HepG2 (cell line): Measurements from ENCODE around the gene ABCC3. TPM values are rescaled to one million over a fixed set of nuclear protein-coding genes. Genes with fewer than 3 reads are reported as not detected.

ENCODE experiments used
- CENPX ChIP-seq: sonication (generic); formaldehyde crosslinking; IDR thresholded peaks from 2 replicates; pipeline ENCODE4 v1.9.0; 2021; ENCODE audit warnings: mild to moderate bottlenecking, missing genetic modification reagents, moderate library complexity
- CHCHD3 ChIP-seq: sonication (generic); formaldehyde crosslinking; IDR thresholded peaks from 2 replicates; pipeline ENCODE4 v1.8.0; 2022; ENCODE audit warnings: mild to moderate bottlenecking, missing genetic modification reagents, moderate library complexity
- CSRNP1 ChIP-seq: sonication (generic); formaldehyde crosslinking; IDR thresholded peaks from 2 replicates; pipeline ENCODE4 v1.8.1; 2023; ENCODE audit warnings: mild to moderate bottlenecking, missing genetic modification reagents
- HNRNPLL ChIP-seq: fragments of 200-400 bp; formaldehyde crosslinking; IDR thresholded peaks from 2 replicates; pipeline ENCODE4 v1.6.1; 2017; ENCODE audit warnings: mild to moderate bottlenecking, low read depth, low read length; ENCODE audit not compliant: poor library complexity, severe bottlenecking
- IKZF1 ChIP-seq: fragments of 450-650 bp; IDR thresholded peaks from 2 replicates; pipeline ENCODE4 v1.7.1; 2016
- KDM6A ChIP-seq: IDR thresholded peaks from 2 replicates; pipeline ENCODE4 v1.6.1; 2016; ENCODE audit warnings: low read depth
- KLF15 ChIP-seq: sonication (generic); formaldehyde crosslinking; IDR thresholded peaks from 2 replicates; pipeline ENCODE4 v1.8.1; 2023; ENCODE audit warnings: borderline replicate concordance, mild to moderate bottlenecking, inconsistent platforms, missing genetic modification reagents, mixed read lengths
- LRRFIP1 ChIP-seq: sonication (generic); formaldehyde crosslinking; conservative IDR thresholded peaks from 2 replicates; pipeline ENCODE4 v1.4.0; 2020; ENCODE audit warnings: missing genetic modification reagents
- MAF1 ChIP-seq: sonication (generic); formaldehyde crosslinking; IDR thresholded peaks from 2 replicates; pipeline ENCODE4 v1.5.0; 2020; ENCODE audit warnings: missing genetic modification reagents, borderline replicate concordance
- NCOA2 ChIP-seq: sonication (generic); formaldehyde crosslinking; IDR thresholded peaks from 2 replicates; pipeline ENCODE4 v1.8.0; 2022; ENCODE audit warnings: inconsistent platforms
- REST ChIP-seq, 2 experiments: IDR thresholded peaks; 2 replicates each; pipeline ENCODE4 v1.6.1; 2011 to 2012; ENCODE audit warnings: low read length in 2 of 2, borderline replicate concordance in 1 of 2, low read depth in 1 of 2, mild to moderate bottlenecking in 1 of 2, moderate library complexity in 1 of 2
- YEATS2 ChIP-seq: sonication (generic); formaldehyde crosslinking; IDR thresholded peaks from 2 replicates; pipeline ENCODE4 v1.4.0; 2020; ENCODE audit warnings: missing genetic modification reagents, borderline replicate concordance
- ZBTB4 ChIP-seq: sonication (generic); formaldehyde crosslinking; IDR thresholded peaks from 2 replicates; pipeline ENCODE4 v1.4.0; 2020; ENCODE audit warnings: missing genetic modification reagents, mild to moderate bottlenecking, borderline replicate concordance
- ZNF180 ChIP-seq: sonication (generic); formaldehyde crosslinking; IDR thresholded peaks from 2 replicates; pipeline ENCODE4 v1.4.0; 2020; ENCODE audit warnings: low read depth, missing genetic modification reagents, borderline replicate concordance
- ZNF253 ChIP-seq: sonication (generic); formaldehyde crosslinking; IDR thresholded peaks from 2 replicates; pipeline ENCODE4 v1.8.0; 2022; ENCODE audit warnings: mild to moderate bottlenecking, missing genetic modification reagents, borderline replicate concordance
- ZNF333 ChIP-seq: sonication (generic); formaldehyde crosslinking; IDR thresholded peaks from 2 replicates; pipeline ENCODE4 v1.4.0; 2020; ENCODE audit warnings: mild to moderate bottlenecking, missing genetic modification reagents, borderline replicate concordance
- ZNF713 ChIP-seq: sonication (generic); formaldehyde crosslinking; IDR thresholded peaks from 2 replicates; pipeline ENCODE4 v1.4.0; 2020; ENCODE audit warnings: mild to moderate bottlenecking, missing genetic modification reagents
- polyA plus RNA-seq, 8 experiments: library from polyadenylated mRNA; depleted of rRNA in 3 of 8; stranded (reverse) in 7 of 8; unstranded in 1 of 8; fragments of >200 nt; fragmentation: Illumina TruSeq in 4 of 8; extraction: Trizol in 4 of 8; gene quantifications; 2 replicates each; pipeline versions ENCODE4 v1.2.1 to v1.2.3, GENCODE V29; 2011 to 2016; ENCODE audit warnings: low read depth in 4 of 8, missing spikeins in 1 of 8, mixed read lengths in 1 of 8; ENCODE audit not compliant: insufficient read depth in 1 of 8
- total RNA-seq, 5 experiments: library from RNA; depleted of rRNA; stranded (reverse); fragments of >200 nt; fragmentation: Illumina TruSeq; extraction: Trizol; gene quantifications; 2 replicates each; pipeline ENCODE4 v1.2.3, GENCODE V29; 2016; ENCODE audit warnings: low read depth in 1 of 5

The ABCC3 gene
- total and polyA plus RNA-seq, 2 of the 13 experiments (the other 11 are each of a cell fraction or from before 2014, with no cell fraction given) = 25.2 to 50.7 TPM

- TF ChIP-seq REST (IDR thresholded peaks at IDR 0.05; ENCODE audit: borderline replicate concordance in 1 of 2, low read depth in 1 of 2, low read length in 2 of 2) (peak in 1 of 2 experiments; percentile 22; a peak in 1 of 4 replicates), ZBTB4 (CRISPR knock-in tag) (peak; percentile 60), YEATS2 (peak; percentile 94), NCOA2 (CRISPR knock-in tag) (peak; percentile 57; the same call in 1 of the 2 replicates), LRRFIP1 (no peak), HNRNPLL (peak; percentile 71), KLF15 (CRISPR knock-in tag) (peak; percentile 67; the same call in 1 of the 2 replicates), CHCHD3 (CRISPR knock-in tag) (no peak), ZNF253 (peak; percentile 81; the same call in 1 of the 2 replicates), CENPX (CRISPR knock-in tag) (no peak), MAF1 (CRISPR knock-in tag) (peak; percentile 78), KDM6A (no peak), ZNF713 (CRISPR knock-in tag) (no peak; the same call in 1 of the 2 replicates), CSRNP1 (CRISPR knock-in tag) (peak; percentile 94), IKZF1 (no peak), ZNF333 (CRISPR knock-in tag) (no peak), ZNF180 (CRISPR knock-in tag) (no peak)
Observed at GRCh38 chr17:50719144-50719923, 84.7 kb downstream of the ABCC3 start, which contains the start of gene LUC7L3 (continued).
